Cardiac muscle cell (in vitro differentiated cells and primary cell): ENCODE data around the gene PRODH2. TPM values are rescaled to one million over a fixed set of nuclear protein-coding genes. Genes with fewer than 3 reads are reported as not detected.
"Not testable (repeated sequence)": the region's sequence is repeated elsewhere in the genome, so short reads cannot be mapped to it uniquely, and the experiment has no call there.

Source experiments
- DNase-seq, 2 donors: peaks; one replicate each; pipeline versions ENCODE4 v3.0.0 to v3.0.0-alpha.2; 2010 to 2017; ENCODE audit warnings: low read depth in 1 of 2, low spot score in 1 of 2
- H3K27ac ChIP-seq: fragments of 200-600 bp; sonication (generic); 2 replicates; pipeline ENCODE4 v1.5.1; 2016
- H3K27me3 ChIP-seq: fragments of 200-600 bp; sonication (generic); 2 replicates; pipeline ENCODE4 v1.6.0; 2016; ENCODE audit warnings: control low read depth
- H3K36me3 ChIP-seq: fragments of 200-600 bp; sonication (generic); 2 replicates; pipeline ENCODE4 v1.5.1; 2016; ENCODE audit warnings: control low read depth
- H3K4me1 ChIP-seq: fragments of 200-600 bp; sonication (generic); 2 replicates; pipeline ENCODE4 v1.8.1; 2017; ENCODE audit warnings: low read depth, mild to moderate bottlenecking, mixed run types
- H3K4me3 ChIP-seq: fragments of 200-600 bp; sonication (generic); 2 replicates; pipeline ENCODE4 v1.5.1; 2016; ENCODE audit warnings: mild to moderate bottlenecking
- H3K9me3 ChIP-seq: fragments of 200-600 bp; sonication (generic); 2 replicates; pipeline ENCODE4 v1.5.1; 2017; ENCODE audit warnings: low read depth, mild to moderate bottlenecking, control low read depth
- polyA plus RNA-seq: library from polyadenylated mRNA; unstranded; fragments of >200 nt; fragmentation: Nextera tagmentation; extraction: Ambion mirVana; gene quantifications from 2 replicates; pipeline ENCODE4 v1.2.1, GENCODE V29; 2016
- total RNA-seq: library from RNA; depleted of rRNA; stranded (reverse); fragments of >200 nt; gene quantifications from 2 replicates; pipeline ENCODE4 v1.2.3, GENCODE V29; 2016
- TF ChIP-seq, protein P1 (sequence below): IDR thresholded peaks from 2 replicates; pipeline ENCODE4 v1.5.1; 2012; ENCODE audit warnings: low read depth, mild to moderate bottlenecking, low read length

PRODH2 gene
- total and polyA plus RNA-seq, 2 experiments from 2014 or later = 0.09 TPM; not detected in 1

DNA sequence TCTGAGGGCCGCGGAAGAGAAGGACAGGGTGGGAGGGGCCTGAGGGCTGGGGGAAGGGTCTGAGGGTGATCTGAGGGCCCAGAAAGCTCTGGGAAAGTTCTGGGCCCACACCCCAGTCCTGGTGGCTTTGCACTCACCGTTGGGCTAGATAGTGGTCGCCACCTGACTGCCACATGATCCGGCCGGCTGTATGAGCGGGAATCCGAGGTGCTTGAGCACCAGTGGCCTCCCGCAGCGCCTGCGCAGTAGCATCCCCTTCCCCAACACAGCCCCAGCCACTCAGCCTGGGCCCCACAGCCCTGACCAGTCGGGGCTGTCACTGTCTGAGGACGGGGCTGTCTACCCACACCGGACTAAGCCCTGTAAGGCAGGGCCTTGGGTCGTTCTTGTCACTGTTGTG lies 15.0 kb downstream of the PRODH2 start:
- H3K9me3 ChIP-seq = no peaks in the 10 kb centered on the region
- no peak overlapping the region for H3K27ac ChIP-seq
- TF ChIP-seq, protein P1, sequence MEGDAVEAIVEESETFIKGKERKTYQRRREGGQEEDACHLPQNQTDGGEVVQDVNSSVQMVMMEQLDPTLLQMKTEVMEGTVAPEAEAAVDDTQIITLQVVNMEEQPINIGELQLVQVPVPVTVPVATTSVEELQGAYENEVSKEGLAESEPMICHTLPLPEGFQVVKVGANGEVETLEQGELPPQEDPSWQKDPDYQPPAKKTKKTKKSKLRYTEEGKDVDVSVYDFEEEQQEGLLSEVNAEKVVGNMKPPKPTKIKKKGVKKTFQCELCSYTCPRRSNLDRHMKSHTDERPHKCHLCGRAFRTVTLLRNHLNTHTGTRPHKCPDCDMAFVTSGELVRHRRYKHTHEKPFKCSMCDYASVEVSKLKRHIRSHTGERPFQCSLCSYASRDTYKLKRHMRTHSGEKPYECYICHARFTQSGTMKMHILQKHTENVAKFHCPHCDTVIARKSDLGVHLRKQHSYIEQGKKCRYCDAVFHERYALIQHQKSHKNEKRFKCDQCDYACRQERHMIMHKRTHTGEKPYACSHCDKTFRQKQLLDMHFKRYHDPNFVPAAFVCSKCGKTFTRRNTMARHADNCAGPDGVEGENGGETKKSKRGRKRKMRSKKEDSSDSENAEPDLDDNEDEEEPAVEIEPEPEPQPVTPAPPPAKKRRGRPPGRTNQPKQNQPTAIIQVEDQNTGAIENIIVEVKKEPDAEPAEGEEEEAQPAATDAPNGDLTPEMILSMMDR = no peak
- H3K27me3 ChIP-seq = peaks cover 35% of the 10 kb centered on the region
- no peak overlapping the region for H3K4me3 ChIP-seq
- H3K36me3 ChIP-seq = no peaks in the 10 kb centered on the region
- peak; percentile 7 to 27 for DNase-seq
- H3K4me1 ChIP-seq = no peaks in the 10 kb centered on the region

DNA sequence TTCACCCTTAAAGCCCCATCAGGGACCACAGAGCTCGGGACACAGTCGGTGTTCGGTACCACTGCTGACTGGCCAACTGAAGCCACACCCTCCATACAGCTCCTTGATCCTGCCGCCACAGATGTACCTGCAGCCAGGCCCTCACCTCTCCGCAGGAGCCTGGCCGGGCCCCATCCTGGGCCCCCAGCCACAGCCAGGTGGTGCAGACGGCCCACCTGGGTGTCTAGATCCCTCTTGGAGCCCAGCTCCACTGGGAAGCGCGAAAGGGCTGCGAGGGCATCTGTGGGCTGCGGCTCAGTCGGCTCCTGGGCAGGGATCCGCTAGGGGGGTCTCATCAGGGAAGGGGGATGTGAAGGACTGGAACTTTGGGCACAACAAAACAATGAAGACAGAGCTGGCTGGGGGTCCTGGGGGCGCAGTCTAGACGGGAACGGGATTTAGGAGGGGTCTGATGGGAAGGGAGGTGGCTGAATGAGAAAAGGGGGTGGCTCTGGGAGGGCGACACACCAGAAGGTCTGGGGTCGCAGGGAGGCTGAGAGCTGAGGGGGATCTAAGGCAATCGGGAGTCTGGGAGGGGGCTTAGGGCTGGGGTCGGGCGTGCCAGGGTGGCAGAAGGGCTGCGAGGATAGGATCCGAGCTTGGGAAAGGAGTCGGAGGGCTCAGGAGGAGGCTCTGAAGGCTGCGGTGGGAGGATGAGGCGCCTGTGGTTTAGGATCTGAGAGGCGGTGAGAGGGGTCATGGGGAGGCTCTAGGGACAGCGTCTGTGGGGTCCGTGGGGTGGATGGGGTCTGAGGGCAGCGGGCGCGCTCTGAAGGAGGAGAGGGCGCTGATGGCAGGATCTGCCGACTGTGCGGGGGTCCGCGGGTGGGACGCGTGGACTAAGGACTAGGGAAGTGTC lies 15.8 kb downstream of the PRODH2 start:
- H3K4me1 ChIP-seq = no peaks in the 10 kb centered on the region
- no peak for DNase-seq
- no peak overlapping the region for H3K4me3 ChIP-seq
- no peaks in the 10 kb centered on the region for H3K9me3 ChIP-seq
- H3K27ac ChIP-seq = no peak overlapping the region
- TF ChIP-seq, protein P1 = no peak
- H3K36me3 ChIP-seq = no peaks in the 10 kb centered on the region
- peaks cover 35% of the 10 kb centered on the region for H3K27me3 ChIP-seq

DNA sequence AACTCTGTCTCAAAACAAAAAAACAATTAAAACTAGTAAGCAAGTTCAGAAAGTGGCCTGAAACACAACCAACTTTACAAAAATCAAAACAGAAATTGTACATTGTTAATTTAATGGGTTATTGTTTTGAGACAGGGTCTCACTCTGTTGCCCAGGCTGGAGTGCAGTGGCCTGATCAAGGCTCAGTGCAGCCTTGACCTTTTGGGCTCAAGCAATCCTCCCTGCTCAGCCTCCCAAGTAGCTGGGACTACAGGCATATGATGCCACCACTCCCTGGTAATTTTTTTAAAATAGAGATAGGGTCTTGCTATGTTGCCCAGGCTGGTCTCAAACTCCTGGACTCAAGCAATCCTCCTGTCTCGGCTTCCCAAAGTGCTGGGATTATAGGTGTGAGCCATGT lies 17.1 kb downstream of the PRODH2 start:
- not testable (repeated sequence) for H3K27ac ChIP-seq, H3K4me3 ChIP-seq, H3K36me3 ChIP-seq, H3K9me3 ChIP-seq, DNase-seq, H3K4me1 ChIP-seq
- H3K27me3 ChIP-seq = peaks cover 35% of the 10 kb centered on the region

DNA sequence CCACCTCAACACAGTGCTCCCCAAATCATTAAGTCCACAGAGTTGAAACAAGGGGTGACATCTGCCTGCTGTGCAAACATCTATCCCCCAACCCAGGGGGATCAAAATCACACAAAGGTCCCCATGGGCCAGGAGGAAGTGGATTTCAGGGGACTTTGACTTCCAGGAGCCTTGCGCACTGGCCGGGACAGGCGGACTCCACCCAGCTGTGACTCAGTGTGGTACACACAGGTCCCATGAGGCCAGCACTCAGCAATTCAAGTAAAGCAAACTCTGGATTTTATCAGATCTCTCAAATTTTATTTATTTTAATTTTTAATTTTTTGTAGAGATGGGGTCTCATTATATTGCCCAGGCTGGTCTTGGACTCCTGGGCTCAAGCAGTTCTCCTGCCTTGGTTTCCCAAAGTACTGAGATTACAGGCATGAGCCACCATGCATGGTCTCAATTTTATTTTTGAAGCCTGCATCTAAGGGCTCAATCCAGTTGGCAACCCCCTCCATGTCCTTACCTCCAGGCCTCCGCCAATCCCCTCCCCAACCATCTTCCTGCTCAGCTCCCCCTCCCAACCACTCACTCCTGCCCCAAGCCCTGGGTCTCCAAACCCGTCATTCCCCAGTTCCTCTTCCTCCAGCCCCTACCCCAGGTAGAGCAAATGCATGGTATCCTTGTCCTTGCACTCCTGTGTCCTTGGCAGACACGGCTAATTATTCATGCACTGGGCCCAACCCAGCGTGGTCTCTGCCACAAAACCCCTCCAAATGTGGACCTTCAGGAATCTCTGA lies 19.1 kb downstream of the PRODH2 start:
- Histone ChIP-seq H3K36me3 (no peaks in the 10 kb centered on the region), H3K9me3 (no peaks in the 10 kb centered on the region), H3K4me3 (no peak overlapping the region), H3K4me1 (no peaks in the 10 kb centered on the region), H3K27ac (no peak overlapping the region), H3K27me3 (peaks cover 35% of the 10 kb centered on the region)
- TF ChIP-seq, protein P1 = no peak
- peak in 1 of 2 donors; percentile 17 for DNase-seq

DNA sequence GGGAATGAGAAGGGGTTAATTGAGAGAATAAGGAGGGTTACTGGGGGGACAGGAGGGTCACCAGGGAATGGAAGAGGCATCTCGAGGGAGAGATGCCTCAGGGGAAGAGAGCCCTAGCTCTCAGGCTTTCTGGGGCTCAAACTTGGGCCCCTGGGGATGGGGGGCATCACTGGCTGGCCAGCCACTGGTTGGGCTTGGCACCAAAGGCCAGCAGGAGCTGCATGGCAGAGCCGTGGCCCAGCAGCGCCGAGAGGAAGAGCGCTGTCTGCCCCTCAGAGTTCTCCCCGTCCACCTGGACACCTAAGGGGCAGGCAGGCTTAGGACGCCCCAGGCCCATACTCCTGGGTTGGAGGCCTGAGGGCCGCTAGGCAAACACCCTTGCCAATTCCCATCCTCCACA lies 19.8 kb downstream of the PRODH2 start:
- Histone ChIP-seq H3K36me3 (no peaks in the 10 kb centered on the region), H3K27me3 (peaks cover 31% of the 10 kb centered on the region), H3K4me3 (no peak overlapping the region)

More for the DNA sequence above, 19.8 kb downstream of the PRODH2 start:
- H3K9me3 ChIP-seq = no peaks in the 10 kb centered on the region
- H3K4me1 ChIP-seq = no peaks in the 10 kb centered on the region
- H3K27ac ChIP-seq = no peak overlapping the region
- TF ChIP-seq, protein P1 = no peak
- no peak for DNase-seq
